H1 (cell line): ENCODE data around the gene MAP4. TPM values are rescaled to one million over a fixed set of nuclear protein-coding genes. Genes with fewer than 3 reads are reported as not detected.

Source experiments
- CTCF ChIA-PET: fragments of 300-600 bp; sonication (Branson Sonifier 250); formaldehyde crosslinking; loops from one replicate; lab custom pipeline; 2021; ENCODE audit not compliant: partially characterized antibody; lab: Charles Lee
- POLR2A ChIA-PET: fragments of 300-600 bp; sonication (Branson Sonifier 250); formaldehyde crosslinking; loops from one replicate; lab custom pipeline; 2021; ENCODE audit warnings: inconsistent platforms; ENCODE audit not compliant: partially characterized antibody; lab: Charles Lee
- DNase-seq, 2 experiments: peaks; one replicate each; pipeline versions ENCODE4 v3.0.0 to v3.0.0-alpha.2; 2010 to 2022; ENCODE audit warnings: low spot score in 2 of 2, low read depth in 1 of 2, mixed read lengths in 1 of 2
- FAIRE-seq: peaks from 2 replicates; lab custom pipeline; 2011; peaks lifted over from hg19 to GRCh38; lab: Jason Lieb, UNC
- H2AFZ ChIP-seq: 2 replicates; pipeline ENCODE4 v1.8.1; 2012; ENCODE audit warnings: low read length, inconsistent platforms
- H2AK5ac ChIP-seq: 2 replicates; pipeline ENCODE4 v1.6.1; 2013; ENCODE audit warnings: low read depth, low read length
- H2BK120ac ChIP-seq: replicated peaks from 2 replicates; pipeline ENCODE3; 2013; ENCODE audit warnings: low read depth, low read length, inconsistent platforms
- H2BK12ac ChIP-seq: 2 replicates; pipeline ENCODE4 v1.6.1; 2013; ENCODE audit warnings: low read depth, low read length
- H2BK15ac ChIP-seq: 2 replicates; pipeline ENCODE4 v1.6.1; 2013; ENCODE audit warnings: low read length
- H2BK20ac ChIP-seq: 2 replicates; pipeline ENCODE4 v1.6.1; 2013; ENCODE audit warnings: low read length
- H2BK5ac ChIP-seq: 2 replicates; pipeline ENCODE4 v1.6.1; 2013; ENCODE audit warnings: low read depth, low read length
- H3K14ac ChIP-seq: 2 replicates; pipeline ENCODE4 v1.6.1; 2013; ENCODE audit warnings: inconsistent platforms; ENCODE audit not compliant: insufficient read length
- H3K18ac ChIP-seq: 2 replicates; pipeline ENCODE4 v1.6.1; 2013; ENCODE audit warnings: low read length; ENCODE audit errors: extremely low read depth
- H3K23ac ChIP-seq: 2 replicates; pipeline ENCODE4 v1.6.1; 2013; ENCODE audit warnings: inconsistent platforms; ENCODE audit not compliant: insufficient read length
- H3K23me2 ChIP-seq: 2 replicates; pipeline ENCODE4 v1.6.1; 2013; ENCODE audit warnings: low read depth, low read length
- H3K27ac ChIP-seq: 2 replicates; pipeline ENCODE4 v1.6.1; 2011; ENCODE audit warnings: low read depth, low read length, inconsistent platforms
- H3K27me3 ChIP-seq, 4 experiments: replicated peaks in 1 of 4; 1 replicate in 1 of 4; 2 replicates in 3 of 4; pipeline versions ENCODE4 v1.6.1 to v1.8.1; 2011 to 2013; ENCODE audit warnings: low read length in 3 of 4, mild to moderate bottlenecking in 3 of 4, inconsistent platforms in 2 of 4, mixed read lengths in 2 of 4, moderate library complexity in 1 of 4; ENCODE audit not compliant: control insufficient read depth in 3 of 4, insufficient read depth in 3 of 4; ENCODE audit errors: extremely low read depth in 1 of 4
- H3K36me3 ChIP-seq, 4 experiments: 2 replicates each; pipeline versions ENCODE4 v1.6.1 to v1.8.1; 2011 to 2013; ENCODE audit warnings: mild to moderate bottlenecking in 4 of 4, low read length in 3 of 4, moderate library complexity in 2 of 4, control low read depth in 1 of 4, inconsistent platforms in 1 of 4; ENCODE audit not compliant: insufficient read depth in 4 of 4, control insufficient read depth in 2 of 4
- H3K4ac ChIP-seq: replicated peaks from 2 replicates; pipeline ENCODE3; 2013; ENCODE audit warnings: low read length, low read depth, mixed read lengths, inconsistent platforms; ENCODE audit not compliant: insufficient read length
- H3K4me1 ChIP-seq, 4 experiments: replicated peaks in 1 of 4; 1 replicate in 1 of 4; 2 replicates in 3 of 4; pipeline versions ENCODE4 v1.6.1 to v1.8.1; 2011 to 2013; ENCODE audit warnings: low read length in 3 of 4, inconsistent platforms in 2 of 4, mixed read lengths in 1 of 4; ENCODE audit not compliant: insufficient read depth in 4 of 4, control insufficient read depth in 3 of 4
- H3K4me2 ChIP-seq, 2 experiments: 2 replicates each; pipeline versions ENCODE4 v1.6.1 to v1.8.1; 2011 to 2013; ENCODE audit warnings: low read depth in 2 of 2, low read length in 2 of 2, control low read depth in 1 of 2, inconsistent platforms in 1 of 2, mild to moderate bottlenecking in 1 of 2; ENCODE audit not compliant: insufficient read depth in 1 of 2
- H3K4me3 ChIP-seq, 4 experiments: fragments of 200-600, 300-600 bp in 1 of 4; sonication (generic), shearing (Covaris generic), sonication (Bioruptor Twin) in 1 of 4; 2 replicates each; pipeline versions ENCODE4 v1.5.1 to v1.8.1; 2011 to 2016; ENCODE audit warnings: low read length in 4 of 4, low read depth in 3 of 4, control low read depth in 2 of 4, inconsistent platforms in 2 of 4, mild to moderate bottlenecking in 2 of 4, mixed read lengths in 1 of 4, moderate library complexity in 1 of 4; ENCODE audit not compliant: insufficient read depth in 2 of 4; ENCODE audit errors: extremely low read depth in 1 of 4
- H3K56ac ChIP-seq: replicated peaks from 2 replicates; pipeline ENCODE3; 2013; ENCODE audit warnings: low read depth, mild to moderate bottlenecking, mixed read lengths, low read length, inconsistent platforms; ENCODE audit not compliant: insufficient read length
- H3K79me1 ChIP-seq: 2 replicates; pipeline ENCODE4 v1.6.1; 2013; ENCODE audit warnings: low read depth, low read length, control low read depth
- H3K79me2 ChIP-seq, 2 experiments: 2 replicates each; pipeline versions ENCODE4 v1.6.1 to v1.8.1; 2012 to 2013; ENCODE audit warnings: low read length in 2 of 2, mild to moderate bottlenecking in 2 of 2, inconsistent platforms in 1 of 2; ENCODE audit not compliant: insufficient read depth in 2 of 2, control insufficient read depth in 1 of 2
- H3K9ac ChIP-seq, 4 experiments: replicated peaks in 1 of 4; 1 replicate in 1 of 4; 2 replicates in 3 of 4; pipeline versions ENCODE4 v1.6.1 to v1.8.1; 2011 to 2013; ENCODE audit warnings: low read depth in 3 of 4, low read length in 3 of 4, control low read depth in 2 of 4, mild to moderate bottlenecking in 2 of 4, moderate library complexity in 2 of 4, inconsistent platforms in 1 of 4; ENCODE audit errors: extremely low read depth in 1 of 4
- H3K9me3 ChIP-seq, 2 experiments: 2 replicates each; pipeline versions ENCODE4 v1.6.1 to v1.8.1; 2012 to 2013; ENCODE audit warnings: mild to moderate bottlenecking in 2 of 2, moderate library complexity in 2 of 2, control low read depth in 1 of 2, inconsistent platforms in 1 of 2, low read depth in 1 of 2, low read length in 1 of 2, mixed read lengths in 1 of 2; ENCODE audit not compliant: insufficient read depth in 2 of 2
- H4K20me1 ChIP-seq, 2 experiments: replicated peaks in 1 of 2; 2 replicates each; pipeline versions ENCODE3 to v1.8.1; 2011 to 2013; ENCODE audit warnings: inconsistent platforms in 2 of 2, low read length in 2 of 2, mild to moderate bottlenecking in 1 of 2; ENCODE audit not compliant: insufficient read depth in 2 of 2, control insufficient read depth in 1 of 2
- H4K5ac ChIP-seq: 2 replicates; pipeline ENCODE4 v1.6.1; 2013; ENCODE audit warnings: low read length, low read depth, mixed read lengths, inconsistent platforms; ENCODE audit not compliant: insufficient read length
- H4K8ac ChIP-seq: 2 replicates; pipeline ENCODE4 v1.8.0; 2013; ENCODE audit warnings: mild to moderate bottlenecking, moderate library complexity, low read length, inconsistent platforms; ENCODE audit not compliant: insufficient read depth; ENCODE audit errors: extremely low read depth
- H4K91ac ChIP-seq: replicated peaks from 2 replicates; pipeline ENCODE3; 2013; ENCODE audit warnings: low read length, mixed read lengths, inconsistent platforms; ENCODE audit not compliant: insufficient read length
- EP300 ChIP-seq, 2 experiments: IDR thresholded peaks; 1 replicate in 1 of 2; 2 replicates in 1 of 2; pipeline ENCODE4 v1.6.1; 2011 to 2012; ENCODE audit warnings: low read depth in 2 of 2, low read length in 2 of 2, mild to moderate bottlenecking in 2 of 2, borderline replicate concordance in 1 of 2, inconsistent platforms in 1 of 2, moderate library complexity in 1 of 2
- GTF2F1 ChIP-seq: IDR thresholded peaks from 2 replicates; pipeline ENCODE4 v1.6.1; 2012; ENCODE audit warnings: low read depth, low read length, improper control_type of control experiment, borderline replicate concordance
- WGBS, 2 experiments: shearing (Covaris generic) in 1 of 2; methylation state at CpG; one replicate each; pipeline versions ENCODE4 v1.1.6 to v1.1.7; 2013 to 2015; ENCODE audit warnings: low lambda C conversion rate in 2 of 2, mixed read lengths in 2 of 2, inconsistent platforms in 1 of 2, low coverage in 1 of 2, missing lambda C conversion rate in 1 of 2; ENCODE audit not compliant: insufficient replicate concordance in 2 of 2, insufficient coverage in 1 of 2, insufficient read length in 1 of 2; ENCODE audit errors: extremely low coverage in 1 of 2, missing lambda C conversion rate in 1 of 2; 5-methylcytosine and 5-hydroxymethylcytosine counted together
- polyA plus RNA-seq, 7 experiments: library from polyadenylated mRNA; depleted of rRNA in 3 of 7; stranded (reverse) in 5 of 7; unstranded in 2 of 7; fragments of >200 nt in 5 of 7; fragments of 200-250 nt in 2 of 7; gene quantifications; 1 replicate in 5 of 7; 2 replicates in 1 of 7; 4 replicates in 1 of 7; pipeline versions ENCODE4 v1.2.1 to v1.2.3, GENCODE V29; 2011 to 2013; ENCODE audit warnings: missing spikeins in 2 of 7, mixed read lengths in 2 of 7
- total RNA-seq: library from RNA; stranded (reverse); fragmentation: NEBNext Ultra II Directional; extraction: Animal tissue kit (Norgen Biotek cat#: 25700); gene quantifications from 2 replicates; pipeline ENCODE4 v1.2.1, GENCODE V29; 2021

MAP4 gene
- total and polyA plus RNA-seq, 2 of the 8 experiments (the other 6 are each of a cell fraction or from before 2014, with no cell fraction given) = 67.0 to 179 TPM

GRCh38 chr3:48023377-48023776, 7.2 kb upstream of the MAP4 start:
- Histone ChIP-seq H3K14ac (no peak overlapping the region), H3K4me3 (no peak overlapping the region), H2BK12ac (no peak overlapping the region), H4K5ac (no peak overlapping the region), H3K23ac (no peak overlapping the region), H2BK15ac (no peak overlapping the region), H3K27me3 (no peaks in the 10 kb centered on the region), H3K79me1 (peaks cover 7% of the 10 kb centered on the region; the same call in 1 of the 2 replicates), H3K4ac (no peak overlapping the region), H3K18ac (no peak overlapping the region), H3K36me3 (no peaks in the 10 kb centered on the region), H3K27ac (no peak overlapping the region), H3K4me2 (no peak overlapping the region), H3K56ac (no peak overlapping the region), H2AK5ac (no peak overlapping the region), H3K4me1 (peaks cover 0 to 6% (median 1%) of the 10 kb centered on the region in 4 experiments; a peak in 4 of 7 replicates), H2AFZ (no peak overlapping the region), H2BK20ac (no peak overlapping the region), H3K23me2 (no peaks in the 10 kb centered on the region), H2BK120ac (no peak overlapping the region), H3K79me2 (peaks cover 0 to 74% of the 10 kb centered on the region in 2 experiments; a peak in 3 of 4 replicates), H4K8ac (no peak overlapping the region), H4K91ac (no peak overlapping the region), H4K20me1 (peaks cover 0 to 3% of the 10 kb centered on the region in 2 experiments), H2BK5ac (no peak overlapping the region), H3K9me3 (no peaks in the 10 kb centered on the region), H3K9ac (no peak overlapping the region)
- FAIRE-seq (no peak), DNase-seq (no peak)
- ChIA-PET CTCF (no interaction called here), POLR2A (interaction anchor here (1.0 to 1.7 kb wide), 2 partner anchors 9 to 17 kb away, joined by 3 read pairs; no protein-coding TSS in a partner anchor)
- 78% methylated on average over 1 of the region's 1 CpG; no CpG with 5 or more reads in 1 of the 2 experiments for WGBS, 2 experiments
- no peak for TF ChIP-seq EP300 (IDR thresholded peaks at IDR 0.05; ENCODE audit: borderline replicate concordance in 1 of 2, low read depth in 2 of 2, low read length in 2 of 2)
- TF ChIP-seq GTF2F1 = no peak
